Brain pericyte (primary cell): ENCODE measurements around the gene NIP7.
"Not testable (repeated sequence)": the region's sequence is repeated elsewhere in the genome, so short reads cannot be mapped to it uniquely, and the experiment has no call there.

Experiments used
- DNase-seq: peaks from one replicate; pipeline ENCODE4 v3.0.0-alpha.2; 2012; ENCODE audit warnings: low read depth, low spot score

NIP7 gene

DNA sequence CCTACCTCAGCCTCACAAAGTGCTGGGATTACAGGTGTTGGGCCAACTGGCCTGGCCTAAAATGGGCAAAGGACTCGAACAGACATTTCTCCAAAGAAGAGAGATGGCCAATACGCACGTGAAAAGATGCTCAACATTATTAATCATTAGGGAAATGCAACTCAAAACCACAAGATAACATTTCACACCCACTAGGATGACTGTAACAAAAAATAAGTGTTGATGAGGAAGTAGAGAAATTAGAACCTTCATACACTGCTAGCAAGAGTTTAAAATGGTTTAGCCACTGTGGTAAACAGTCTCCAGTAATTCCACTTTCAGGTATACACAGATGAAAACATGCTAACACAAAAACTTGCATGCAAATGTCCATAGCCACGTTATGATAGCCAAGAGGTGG is 6.4 kb downstream of the NIP7 start:
- no peak for DNase-seq

DNA sequence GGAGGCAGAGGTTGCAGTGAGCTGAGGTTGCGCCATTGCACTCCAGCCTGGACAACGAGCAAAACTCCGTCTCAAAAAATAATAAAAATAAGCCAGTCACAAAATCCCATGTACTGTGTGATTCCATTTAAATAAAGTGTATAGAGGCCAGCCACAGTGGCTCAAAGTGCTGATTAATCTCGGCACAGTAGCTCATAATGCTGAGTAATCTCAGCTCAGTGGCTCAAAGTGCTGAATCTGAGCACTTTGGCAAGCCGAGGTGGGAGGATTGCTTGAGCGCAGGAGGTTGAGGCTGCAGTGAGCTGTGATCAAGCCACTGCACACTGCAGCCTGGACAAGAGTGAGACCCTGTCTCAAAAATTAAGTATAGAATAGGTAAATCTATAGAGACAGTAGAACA is 7.1 kb downstream of the NIP7 start:
- no peak for DNase-seq

DNA sequence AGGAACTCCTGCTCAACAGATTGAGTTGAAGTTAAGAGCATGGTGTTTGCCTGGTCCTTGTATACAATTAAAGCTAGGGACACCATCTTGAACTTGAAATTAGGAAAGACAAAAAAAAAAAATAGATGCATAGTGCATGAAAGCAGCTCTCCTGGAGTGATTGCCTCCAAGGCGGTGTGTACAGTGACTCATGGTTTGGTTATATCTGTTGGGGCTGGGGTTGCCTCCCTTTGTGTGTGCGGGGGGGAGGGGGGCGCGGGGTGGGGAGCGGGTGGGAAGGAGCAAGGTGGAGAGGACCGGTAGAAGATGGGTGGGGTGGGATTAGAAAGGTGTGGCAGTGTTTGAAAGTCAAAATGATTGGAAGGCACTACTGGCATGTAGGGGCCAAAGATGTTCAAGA is 8.7 kb downstream of the NIP7 start:
- DNase-seq, result no peak

DNA sequence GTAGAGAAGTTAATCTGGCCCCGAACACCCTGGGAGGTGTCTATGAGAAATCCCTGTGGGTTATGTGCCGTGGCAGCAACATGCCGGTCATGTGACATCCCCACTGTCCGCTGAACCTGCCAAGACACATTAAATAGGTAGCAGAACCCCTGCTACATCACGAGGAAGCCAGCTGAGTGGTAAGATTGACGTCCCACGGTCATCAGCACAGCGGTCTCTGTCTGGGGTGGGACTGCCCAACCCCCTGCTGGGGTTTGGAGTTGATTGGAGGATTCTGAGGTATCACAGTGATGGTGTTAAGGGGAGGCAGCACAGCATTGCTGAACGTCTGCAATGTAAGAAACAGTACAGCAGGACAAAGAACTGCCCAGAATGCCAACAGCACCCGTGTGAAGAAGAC is 10.0 kb downstream of the NIP7 start:
- DNase-seq, result no peak

DNA sequence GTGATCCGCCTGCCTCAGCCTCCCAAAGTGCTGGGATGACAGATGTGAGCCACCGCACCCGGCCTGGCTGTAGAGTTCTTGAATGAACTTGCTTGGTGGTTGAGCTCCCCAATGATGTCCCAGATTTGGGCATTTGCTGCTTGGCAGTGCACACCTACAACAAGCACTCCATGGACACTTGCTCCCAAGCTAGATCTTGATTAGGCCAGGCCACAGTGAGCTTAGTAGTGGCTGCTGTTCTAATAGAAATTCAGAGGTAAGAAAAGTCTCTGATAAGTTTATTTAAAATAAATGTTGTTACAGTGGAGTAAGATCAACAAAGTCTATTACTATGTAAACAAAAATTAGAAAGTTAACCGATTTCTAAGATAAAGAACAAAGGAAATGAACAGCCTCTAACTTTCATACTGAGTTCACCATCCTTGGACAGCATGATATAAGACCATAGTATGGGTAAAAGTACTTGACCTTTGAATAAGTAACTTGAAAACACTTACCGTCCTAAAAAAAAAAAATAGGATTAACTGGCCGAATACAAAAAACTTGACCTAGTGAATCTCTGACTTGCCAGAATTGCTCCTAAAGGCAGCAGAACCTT is 11.1 kb downstream of the NIP7 start:
- DNase-seq, result no peak

DNA sequence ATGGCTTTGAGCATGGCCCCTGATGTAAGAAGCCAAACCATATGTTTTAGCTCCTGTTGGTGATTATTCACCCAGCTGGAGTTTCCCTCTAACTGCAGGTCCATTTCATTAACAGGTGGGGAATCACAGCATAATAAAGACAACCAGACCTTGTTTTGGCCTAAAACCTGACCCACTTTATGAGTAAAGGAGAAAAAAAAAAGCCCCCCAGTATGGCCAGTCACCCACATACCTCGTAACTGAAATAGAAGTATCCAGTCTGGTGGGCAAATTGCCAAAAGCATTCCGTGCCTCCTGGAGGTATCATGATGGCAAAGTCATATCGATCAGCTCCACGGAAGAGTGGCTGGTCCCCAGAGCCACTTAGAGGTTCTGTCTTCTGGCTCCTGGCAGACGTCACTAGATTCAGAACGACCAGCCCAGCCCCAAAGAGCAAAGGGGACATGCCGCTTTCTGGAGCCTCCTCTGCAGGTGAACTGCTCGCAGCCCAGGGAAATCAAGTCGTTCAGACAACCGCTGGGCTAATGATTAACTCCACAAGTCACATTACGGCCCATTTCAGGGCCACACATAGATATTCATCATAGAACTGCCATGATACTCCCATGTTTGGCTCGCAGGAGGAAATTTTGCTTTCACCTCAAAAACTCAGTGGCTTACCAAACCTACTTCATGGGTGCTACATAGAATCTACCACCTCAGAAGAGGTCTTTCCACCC is 11.9 kb downstream of the NIP7 start, which contains the start of gene TMED6:
TSS of gene TMED6 (minus strand) at position 478 of the 719 bp plus-strand sequence. CDS start at position 445, 33 bp downstream.
- DNase-seq, result no peak

DNA sequence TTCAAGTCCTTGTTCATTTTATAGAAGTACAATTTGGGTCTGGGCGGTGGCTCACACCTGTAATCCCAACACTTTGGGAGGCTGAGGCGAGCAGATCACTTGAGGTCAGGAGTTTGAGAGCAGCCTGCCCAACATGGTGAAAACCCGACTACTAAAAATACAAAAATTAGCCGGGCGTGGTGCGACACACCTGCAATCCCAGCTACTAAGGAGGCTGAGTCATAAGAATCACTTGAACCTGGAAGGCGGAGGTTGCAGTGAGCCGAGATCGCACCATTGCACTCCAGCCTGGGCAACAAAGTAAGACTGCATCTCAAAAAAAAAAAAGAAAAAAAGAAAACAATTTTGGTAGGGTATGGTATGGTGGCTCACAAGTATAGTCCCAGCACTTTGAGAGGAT is 20.5 kb downstream of the NIP7 start:
- DNase-seq, result not testable (repeated sequence)

DNA sequence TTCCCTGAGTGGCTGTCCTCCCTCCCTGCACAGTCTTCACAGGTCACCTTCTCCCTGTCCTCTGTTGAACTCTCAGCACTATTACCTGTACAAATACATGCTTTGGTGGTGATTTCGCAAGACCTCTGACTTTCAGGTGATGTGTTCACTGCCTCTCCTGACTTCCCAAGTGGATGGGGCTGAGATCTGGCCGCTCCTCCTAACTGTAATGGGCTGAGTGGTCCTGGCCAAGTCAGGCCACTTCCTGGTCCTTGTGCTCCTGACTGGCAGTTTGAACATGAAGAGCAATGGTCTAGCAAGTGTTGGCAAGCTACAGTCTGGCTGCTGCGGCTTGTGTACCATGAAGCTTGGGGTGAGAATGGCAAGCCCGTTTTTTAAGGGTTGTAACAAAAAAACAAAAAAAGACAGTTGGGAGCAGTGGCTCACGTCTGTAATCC is 23.7 kb downstream of the NIP7 start:
- DNase-seq, result no peak

DNA sequence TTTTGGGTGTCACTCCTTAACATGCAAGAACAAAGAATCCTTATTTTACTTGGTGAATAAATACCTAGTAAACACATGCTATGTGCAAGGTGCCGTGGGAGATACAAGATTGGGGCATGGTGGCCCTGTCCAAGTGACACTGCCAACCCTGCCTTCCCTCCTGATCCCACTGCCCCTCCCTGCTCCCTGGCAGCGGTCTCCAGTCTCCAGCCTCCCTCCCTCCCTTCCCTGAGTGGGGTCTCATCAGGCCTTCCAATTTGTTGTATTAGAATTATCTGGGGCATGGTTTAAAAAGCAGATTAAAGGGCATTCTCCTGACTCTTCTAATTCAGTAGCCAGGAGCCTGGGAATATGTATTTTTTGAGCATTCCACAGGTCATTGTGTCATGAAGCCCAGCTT is 24.5 kb downstream of the NIP7 start:
- DNase-seq, result no peak

DNA sequence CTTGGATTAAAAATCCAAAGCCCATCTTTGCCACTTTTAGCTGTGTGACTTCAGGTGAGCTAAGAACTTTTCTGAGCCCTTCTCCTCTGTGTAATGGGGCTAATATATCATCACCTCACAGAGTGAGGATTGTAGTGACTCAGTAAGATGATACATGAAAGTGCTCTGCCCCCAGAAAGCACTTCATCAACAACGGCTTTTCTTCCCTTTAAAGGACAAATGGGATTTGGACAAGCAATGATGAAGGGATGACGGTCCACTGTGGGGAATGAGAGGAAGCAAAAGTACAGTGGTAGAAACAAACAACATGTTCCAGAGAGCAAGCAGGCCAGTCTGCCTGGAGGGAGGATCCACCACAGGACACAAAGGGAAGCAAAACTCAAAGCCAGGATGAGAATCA is 26.3 kb downstream of the NIP7 start:
- DNase-seq, result no peak

DNA sequence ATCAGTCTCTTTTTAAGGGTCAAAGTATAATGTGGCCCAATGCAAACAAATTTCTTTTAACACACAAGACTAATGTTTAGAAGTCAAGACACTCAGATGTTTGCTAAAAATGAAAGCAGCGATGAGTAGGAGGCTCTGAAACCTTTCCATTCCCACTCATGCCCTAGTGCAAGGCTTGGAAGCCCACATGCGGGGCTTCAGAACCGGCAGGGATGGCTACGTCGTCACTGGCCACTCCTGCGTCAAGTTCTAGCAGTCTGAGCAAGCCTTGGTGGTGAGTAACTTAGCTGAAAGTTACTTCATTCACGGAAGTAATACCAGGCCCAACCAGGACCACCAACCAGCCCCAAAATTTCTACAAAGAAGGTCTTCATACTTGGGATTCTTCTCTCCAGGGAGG is 26.9 kb downstream of the NIP7 start:
- DNase-seq, result no peak

DNA sequence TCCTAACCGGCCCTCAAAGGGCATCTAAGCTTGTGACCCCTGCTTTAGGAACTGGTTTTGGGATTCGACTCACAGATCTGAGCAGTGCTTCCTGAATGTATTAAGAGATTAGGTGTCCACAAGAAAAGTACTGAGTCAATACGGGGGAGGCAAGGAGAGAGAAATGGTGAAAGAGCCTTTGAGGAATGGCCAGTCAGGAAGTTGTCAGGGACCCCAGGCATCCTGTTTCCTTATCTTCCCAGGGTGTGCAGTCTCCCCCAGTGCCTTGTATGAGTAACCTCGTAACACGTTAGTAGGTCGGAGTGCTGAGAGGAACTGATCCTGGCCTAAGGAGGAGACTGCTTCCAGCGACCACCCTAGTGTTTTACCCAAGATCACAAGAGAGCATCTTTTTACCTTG is 28.4 kb downstream of the NIP7 start:
- no peak for DNase-seq

DNA sequence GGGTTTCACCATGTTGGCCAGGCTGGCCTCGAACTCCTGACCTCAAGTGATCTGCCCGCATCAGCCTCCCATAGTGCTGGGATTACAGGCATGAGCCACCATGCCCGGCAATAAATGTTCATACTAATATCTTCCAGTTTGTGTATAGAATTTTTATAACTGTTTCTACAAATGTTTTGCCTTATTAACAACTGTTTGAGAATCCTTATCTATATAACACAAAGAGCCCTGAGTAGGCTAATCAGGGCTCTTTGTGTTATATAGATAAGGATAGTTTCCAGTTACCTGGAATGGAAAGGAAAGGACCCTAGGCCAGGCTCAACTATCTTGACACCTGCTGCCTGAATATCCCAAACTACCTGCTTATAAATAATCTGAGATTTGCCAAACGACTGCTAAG is 29.3 kb downstream of the NIP7 start:
- no peak for DNase-seq

DNA sequence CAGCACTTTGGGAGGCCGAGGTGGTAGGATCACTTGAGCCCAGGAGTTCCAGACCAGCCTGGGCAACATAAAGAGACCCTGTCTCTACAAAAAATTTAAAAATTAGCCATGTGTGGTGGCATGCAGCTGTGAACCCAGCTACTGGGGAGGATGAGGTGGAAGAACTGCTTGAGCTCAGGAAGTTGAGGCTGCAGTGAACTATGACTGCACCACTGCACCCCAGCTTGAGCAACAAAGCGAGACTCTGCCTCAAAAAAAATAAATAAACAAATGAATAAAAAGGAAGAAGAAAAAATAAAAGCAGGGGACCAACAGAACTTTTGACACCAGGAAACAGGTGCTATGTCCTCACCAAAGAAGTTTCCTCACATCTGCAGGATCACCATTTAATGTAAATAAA is 32.0 kb downstream of the NIP7 start:
- DNase-seq, result no peak

DNA sequence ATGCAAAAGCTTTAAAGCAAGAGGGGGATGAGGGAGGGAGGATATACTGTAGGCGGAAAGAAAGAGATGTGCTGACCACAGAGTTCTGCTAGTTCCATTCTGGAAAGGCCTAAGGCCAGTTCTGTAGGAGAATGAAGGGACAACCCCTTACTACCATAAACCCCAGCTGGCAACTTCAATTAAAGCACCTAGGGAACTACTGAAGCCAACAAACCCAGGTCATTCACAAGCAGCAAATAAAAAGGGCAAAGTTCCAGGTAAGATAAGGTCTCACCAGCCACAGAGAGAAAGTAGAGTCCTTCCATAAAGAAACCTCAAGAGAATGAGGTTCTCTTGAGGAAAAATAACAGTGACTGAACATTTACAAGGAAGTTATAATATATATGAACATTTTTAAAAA is 33.4 kb downstream of the NIP7 start:
- no peak for DNase-seq

DNA sequence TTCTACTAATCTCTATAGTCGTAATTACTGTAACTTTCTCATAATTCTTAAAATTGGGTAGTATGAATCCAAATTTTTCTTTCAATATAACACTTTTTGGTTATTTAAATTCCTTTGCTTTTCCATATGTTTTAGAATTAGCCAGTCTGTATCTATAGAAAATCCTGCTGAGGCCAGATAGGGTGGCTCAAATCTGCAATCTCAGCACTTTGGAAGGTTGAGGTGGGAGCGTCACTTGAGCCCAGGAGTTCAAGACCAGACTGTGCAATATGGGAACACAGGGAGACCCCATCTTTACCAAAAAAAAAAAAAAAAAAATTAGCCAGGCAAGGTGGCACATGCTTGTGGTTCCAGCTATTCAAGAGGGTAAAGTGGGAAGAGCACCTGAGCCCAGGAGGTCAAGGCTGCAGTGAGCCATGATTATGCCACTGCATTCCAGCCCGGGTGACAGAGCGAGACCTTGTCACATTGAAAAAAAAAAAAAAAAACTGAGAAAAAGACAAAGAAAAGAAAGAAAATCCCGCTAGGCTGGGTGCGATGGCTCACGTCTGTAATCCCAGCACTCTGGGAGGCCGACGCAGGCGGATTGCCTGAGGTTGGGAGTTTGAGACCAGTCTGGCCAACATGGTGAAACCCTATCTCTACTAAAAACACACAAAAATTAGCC is 37.0 kb downstream of the NIP7 start:
- DNase-seq, result no peak

DNA sequence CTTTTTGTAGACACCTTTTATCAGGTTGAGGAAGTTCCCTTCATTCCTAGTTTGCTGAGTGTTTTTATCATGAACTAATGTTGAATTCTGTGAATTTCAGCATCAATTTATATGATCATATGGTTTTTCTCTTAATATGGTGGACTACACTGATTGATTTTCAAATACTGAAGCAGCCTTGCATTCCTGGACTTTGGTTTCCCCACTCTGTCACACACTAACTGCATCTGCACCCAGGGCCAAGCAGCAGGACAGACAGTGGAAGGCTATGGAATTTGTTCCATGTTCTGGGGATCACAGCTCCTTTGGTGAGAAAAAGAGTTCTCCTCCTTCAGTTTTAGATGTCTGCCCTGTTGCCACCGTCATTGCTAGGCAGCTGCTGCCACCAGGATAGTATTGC is 38.5 kb downstream of the NIP7 start:
- DNase-seq, result no peak

DNA sequence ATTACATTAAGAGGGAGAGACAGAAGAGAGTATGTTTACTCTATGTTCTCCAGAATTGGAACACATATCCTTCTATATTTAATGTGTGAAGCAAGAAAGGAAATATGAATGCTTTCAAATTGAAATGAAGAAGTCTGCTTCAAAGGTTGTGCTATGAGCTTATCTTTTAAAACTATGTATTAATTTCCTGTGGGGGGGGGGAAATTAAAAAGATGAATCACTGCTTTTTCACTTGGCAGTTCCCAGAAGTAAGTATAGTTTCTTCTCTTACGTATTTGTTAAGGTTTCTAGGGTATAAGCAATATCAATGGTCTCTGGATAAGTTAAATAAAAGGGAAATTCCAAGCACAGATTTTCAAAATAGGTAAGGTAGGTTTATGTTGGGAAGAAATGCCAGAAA is 39.2 kb downstream of the NIP7 start:
- DNase-seq, result no peak

DNA sequence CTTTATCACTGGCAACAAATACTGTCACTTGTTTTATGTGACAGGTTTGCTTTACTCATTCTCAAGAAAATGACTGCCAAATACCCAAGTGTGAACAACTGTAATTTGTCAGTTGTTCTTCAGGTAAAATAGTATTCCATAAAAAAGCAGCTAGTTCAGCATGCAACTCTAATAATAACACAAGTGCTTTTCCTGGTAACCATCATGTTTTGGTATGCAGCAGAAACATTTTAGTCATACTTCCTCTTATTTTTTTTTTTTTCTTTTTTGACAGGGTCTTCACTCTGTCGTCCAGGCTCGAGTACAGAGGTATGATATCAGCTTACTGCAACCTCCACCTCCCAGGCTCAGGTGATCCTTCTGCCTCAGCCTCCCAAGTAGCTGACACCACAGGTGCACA is 41.7 kb downstream of the NIP7 start:
- no peak for DNase-seq

DNA sequence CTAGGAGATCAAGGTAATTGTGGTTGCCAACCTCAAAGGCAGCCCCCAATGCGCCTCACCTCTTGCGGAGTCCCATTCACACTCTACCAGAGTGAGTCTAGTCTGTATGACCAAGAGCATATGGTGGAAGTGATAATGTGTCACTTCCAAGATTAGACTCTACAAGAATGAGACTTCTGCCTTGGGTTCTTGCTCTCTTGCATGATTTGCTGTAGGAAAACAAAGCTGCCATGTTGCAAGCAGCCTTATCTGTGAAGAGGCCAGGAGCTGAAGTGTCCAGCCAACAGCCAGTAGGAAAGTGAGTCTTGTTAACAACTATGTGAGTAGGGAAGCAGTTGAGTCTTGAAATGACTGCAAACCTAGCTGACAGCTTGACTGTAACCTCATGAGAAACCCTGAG is 42.8 kb downstream of the NIP7 start:
- no peak for DNase-seq

DNA sequence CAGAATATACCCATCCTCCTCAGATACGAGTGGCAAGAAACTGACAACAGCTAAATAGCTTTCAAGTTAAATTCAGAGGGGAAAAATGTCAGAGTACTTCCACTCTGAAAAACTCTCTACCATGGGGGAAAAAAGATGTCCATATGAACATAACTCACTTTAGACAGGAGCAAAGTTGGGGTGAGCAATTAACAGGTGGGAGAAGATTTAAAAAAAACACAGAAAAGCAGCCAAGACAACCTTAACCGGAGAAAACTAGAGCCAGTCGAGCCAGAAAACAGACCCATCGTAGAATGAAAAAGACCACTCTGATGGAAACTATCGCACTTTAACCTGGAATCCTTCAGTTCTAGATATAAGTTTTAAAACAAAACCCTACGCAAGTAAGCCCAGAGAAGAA is 45.4 kb downstream of the NIP7 start:
- no peak for DNase-seq

DNA sequence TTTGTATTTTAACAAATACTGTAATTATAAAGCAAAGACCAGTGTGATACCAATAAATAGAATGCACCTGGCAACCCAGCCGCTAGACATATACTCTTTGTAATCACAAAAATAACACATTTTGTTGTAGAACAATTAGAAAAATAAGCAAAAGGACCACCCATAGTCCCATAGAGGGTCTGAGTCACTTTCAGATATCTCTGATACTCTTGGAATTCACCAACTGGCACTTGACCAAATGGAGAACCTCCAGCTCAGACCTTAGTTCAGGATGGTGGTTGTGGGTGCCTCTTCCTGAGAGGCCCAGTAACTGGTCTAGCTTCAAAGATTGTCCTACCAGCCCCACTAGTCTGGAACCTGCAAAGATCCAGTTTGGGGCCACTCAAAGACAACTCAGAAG is 47.0 kb downstream of the NIP7 start:
- no peak for DNase-seq
